GOT3 (cell line): ENCODE measurements around the gene PAOX.
"Not testable (repeated sequence)": the region's sequence is repeated elsewhere in the genome, so short reads cannot be mapped to it uniquely, and the experiment has no call there.

Experiments
- DNase-seq: peaks from one replicate; lab custom pipeline; 2025; ENCODE audit warnings: mixed read lengths; lab: John Stamatoyannopoulos, UW

PAOX gene

DNA sequence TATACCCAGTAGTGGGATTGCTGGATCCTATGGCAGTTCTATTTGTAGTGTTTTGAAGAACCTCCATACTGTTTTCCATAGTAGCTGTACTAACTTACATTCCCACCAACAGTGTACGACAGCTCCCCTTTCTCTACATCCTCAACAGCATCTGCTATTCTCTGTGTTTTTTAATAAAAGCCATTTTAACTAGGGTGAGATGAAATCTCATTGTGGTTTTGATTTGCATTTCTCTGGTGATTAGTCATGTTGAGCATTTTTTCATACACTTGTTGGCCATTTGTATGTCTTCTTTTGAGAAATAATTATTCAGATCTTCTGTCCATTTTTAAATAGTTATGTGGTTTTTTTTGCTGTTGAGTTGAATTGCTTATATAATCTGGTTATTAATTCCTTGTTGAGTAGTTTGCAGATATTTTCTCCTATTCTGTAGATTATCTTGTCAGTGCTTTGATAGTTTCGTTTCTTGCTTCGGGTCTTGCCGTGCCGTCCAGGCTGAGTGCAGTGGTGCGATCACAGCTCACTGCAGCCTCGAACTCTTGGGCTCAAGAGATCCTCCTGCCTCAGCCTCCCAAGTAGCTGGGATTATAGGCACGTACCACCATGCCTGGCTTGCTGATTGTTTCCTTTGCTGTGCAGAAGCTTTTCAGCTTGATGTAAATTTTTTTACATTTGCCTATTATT is 26.9 kb downstream of the PAOX start:
- DNase-seq, result no peak

GRCh38 chr10:133411523-133412380 is 32.7 kb downstream of the PAOX start:
- no peak for DNase-seq

GRCh38 chr10:133412381-133412711 is 33.3 kb downstream of the PAOX start:
- DNase-seq, result no peak

DNA sequence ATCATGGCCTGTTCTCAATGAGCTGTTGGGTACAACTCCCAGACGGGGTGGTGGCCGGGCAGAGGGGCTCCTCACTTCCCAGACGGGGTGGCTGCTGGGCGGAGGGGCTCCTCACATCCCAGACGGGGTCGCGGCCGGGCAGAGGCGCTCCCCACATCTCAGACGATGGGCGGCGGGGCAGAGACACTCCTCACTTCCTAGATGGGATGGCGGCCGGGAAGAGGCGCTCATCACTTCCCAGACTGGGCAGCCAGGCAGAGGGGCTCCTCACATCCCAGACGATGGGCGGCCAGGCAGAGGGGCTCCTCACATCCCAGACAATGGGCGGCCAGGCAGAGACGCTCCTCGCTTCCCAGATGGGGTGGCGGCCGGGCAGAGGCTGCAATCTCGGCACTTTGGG is 35.3 kb downstream of the PAOX start:
- not testable (repeated sequence) for DNase-seq

DNA sequence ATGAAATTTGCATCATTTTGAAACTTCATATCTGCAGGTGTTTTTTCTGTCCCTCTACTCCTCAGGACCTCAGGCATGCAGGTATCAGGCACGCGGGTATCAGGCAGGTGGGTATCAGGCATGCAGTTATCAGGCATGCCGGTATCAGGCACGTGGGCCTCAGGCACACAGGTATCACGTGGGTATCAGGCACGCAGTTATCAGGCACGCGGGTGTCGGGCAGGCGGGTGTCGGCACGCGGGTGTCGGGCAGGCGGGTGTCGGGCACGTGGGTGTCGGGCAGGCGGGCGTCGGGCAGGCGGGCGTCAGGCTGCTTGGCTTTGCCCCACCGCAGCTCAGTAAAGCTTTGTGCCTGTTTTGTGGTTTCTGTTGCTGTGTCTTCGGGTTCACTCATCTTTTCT is 36.7 kb downstream of the PAOX start:
- no peak for DNase-seq

DNA sequence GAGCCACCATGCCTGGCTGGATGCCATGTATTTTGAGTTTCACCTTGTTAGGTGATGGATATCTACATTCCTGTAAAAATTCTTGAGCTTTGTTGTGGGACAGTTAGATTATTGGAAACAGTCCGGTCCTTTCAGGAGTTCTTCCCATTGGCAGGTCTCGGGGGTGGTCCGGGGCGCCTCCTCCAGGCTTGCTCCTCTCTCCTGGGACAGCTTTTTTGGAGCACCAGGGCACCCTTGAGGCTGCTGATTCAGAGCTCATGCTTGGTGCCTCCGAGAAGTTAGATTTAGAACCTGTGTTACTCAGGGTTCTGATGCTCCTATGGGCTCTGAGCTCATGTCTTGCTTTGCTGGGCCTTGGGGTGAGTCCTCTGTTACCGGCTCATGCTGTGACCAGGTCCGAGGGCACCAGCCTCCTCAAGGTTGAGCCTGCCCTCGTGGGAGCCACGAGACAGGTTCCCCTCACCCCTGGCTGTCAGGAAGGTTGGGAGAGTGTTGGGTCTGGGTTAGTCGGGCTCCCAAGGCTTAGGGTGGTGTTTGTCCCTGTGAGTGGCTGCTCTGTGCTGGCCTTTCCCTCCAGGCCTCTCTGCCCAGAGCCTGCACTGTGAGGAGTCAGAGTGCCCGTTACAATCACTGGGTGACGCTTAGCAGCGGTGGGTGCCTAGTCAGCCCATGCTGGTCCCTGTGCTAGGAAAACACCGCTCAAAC is 39.4 kb downstream of the PAOX start:
- DNase-seq, result no peak

DNA sequence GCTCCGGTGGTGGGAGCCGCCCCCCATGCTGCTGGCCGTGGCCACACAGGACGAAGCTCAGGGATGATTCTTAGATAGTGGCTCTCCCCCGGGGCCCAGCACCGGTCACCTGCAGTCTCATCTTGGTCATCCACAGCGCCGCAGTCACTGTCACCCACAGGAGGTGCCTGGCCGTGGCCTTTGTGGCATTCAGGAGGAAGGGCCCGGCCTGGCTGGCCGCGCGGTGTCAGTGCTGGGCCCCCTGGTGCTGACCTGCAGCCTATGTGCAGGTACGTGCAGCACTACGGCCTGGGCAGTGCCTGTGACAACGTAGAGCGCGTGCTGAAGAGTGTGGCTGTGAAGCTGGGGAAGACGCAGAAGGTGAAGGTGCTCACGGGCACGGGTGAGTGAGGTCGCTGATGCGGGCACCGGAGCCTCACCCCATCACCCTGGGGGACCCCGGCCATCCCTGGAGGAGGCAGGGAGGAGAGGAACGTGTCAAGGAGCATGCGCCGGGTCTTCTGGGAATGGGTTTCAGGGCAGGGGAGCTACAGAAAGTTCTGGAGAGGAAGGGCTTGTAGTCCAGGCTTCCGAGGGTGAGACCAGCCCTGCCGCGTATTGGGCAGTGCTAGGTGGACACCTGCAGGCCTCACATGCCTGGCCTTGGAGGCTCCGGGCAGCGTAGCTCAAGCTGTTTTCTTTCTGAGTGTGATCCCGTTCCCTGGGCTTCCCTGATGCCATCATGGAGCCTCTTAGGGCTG is 40.3 kb downstream of the PAOX start:
- DNase-seq, result no peak

DNA sequence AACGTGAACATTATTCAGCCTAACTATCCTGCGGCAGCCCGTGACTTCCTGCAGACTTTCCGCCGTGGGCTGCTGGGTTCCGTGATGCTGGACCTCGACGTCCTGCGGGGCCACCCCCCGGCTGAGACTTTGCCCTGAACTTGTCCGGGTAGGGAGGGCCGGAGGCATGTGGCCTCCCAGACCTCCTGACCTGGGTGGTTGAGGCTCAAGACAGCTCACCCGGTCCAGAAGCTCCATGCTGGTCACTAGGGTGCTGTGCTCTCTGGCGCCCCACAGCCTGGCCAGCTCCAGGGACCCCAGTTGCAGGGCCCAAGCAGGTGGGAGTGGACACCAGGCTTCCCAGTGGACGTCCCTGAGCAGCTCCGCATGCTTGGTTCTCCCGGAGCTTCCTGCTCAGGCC is 41.0 kb downstream of the PAOX start:
- DNase-seq, result no peak

DNA sequence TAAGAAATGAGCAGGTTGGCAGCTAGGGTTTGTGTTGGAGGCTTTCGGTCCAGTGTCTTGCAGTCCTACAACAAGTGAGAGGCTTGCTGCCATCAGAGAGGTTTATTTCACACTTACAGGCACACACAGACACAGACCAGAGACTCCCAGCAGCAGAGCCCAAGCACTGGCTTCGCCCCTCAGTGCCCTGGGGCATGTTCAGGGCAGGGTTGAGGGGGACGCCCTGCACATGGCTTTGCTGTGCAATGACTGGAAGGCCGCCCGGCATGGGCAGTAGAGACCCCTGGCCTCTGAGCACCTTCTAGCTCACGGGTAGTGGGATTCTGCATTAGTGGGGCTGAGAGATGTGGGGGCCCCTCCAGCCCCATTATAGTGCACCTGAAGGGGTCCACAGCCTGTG is 41.5 kb downstream of the PAOX start:
- no peak for DNase-seq

DNA sequence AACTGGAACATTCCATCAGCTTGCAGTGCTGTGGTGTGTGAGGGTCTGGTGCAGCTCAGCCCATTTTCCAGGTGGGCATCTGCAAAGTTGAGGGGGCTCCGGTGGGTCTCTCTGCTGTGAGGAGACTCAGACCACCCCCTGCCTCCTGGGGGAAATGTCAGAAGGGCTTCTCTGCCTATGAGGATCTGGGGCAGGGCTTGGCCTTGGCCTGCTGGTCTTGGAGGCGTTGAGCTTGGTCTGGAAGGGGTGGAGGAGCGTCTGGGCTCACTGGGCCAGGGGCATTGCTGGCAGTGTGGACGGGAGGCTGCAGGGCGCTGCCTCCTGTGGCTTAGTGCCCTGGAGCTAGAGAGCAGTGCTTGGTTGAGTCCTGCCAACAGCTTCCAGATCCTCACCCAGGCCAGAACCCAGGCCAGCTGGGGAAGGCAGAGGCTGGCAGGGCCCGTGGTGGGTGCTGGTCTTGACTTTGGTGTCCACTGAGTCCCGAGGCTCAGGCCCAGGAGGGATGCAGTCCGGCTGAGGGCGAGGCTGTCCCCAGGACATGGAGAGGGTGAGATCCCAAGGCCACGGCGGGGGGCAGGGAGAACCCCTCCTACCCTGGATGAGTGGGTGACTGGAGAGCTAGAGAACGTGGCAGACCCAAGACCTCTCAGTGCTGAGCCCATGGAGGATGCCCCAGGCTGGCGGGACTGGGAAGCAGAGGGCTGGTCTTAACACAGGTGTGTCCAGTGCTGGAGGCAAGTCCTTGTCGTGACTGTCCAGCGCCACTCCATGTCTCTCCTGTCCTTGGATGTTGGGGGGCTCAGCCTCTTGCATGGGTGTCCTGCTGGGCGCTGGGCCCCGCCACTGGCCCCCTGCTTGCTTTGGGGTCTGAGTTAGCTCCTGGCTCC is 42.5 kb downstream of the PAOX start:
- no peak for DNase-seq

DNA sequence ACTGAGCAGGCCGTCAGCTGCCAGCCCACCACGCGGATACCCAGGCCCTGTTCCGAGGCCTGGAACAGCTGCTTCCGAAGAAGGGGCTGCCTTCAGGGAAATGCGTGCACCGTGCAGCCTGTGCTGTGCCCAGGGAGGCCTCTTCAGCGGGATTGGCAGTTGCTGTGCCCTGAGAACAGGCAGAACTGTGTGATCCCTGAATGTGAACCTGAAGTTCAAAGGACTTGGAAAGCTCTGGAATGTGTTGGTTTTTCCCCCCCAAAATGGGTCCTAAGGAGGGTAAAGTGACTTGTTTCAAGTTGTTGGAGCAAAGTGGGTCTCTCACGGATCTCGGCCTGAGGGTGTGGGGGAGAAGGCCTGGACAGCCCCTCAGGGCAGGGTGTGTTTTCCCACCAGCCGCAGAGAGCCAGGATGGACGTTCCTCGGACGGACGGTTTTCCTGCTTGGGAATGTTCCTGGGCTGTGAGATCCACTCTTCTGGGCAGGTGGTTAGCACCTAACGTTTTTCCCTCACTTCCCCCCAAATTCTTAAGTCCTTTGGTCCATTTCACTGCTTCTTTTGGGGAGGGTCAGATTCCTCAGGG is 43.3 kb downstream of the PAOX start:
- no peak for DNase-seq

GRCh38 chr10:133422807-133423771 is 44.0 kb downstream of the PAOX start:
- DNase-seq, result no peak

- DNase-seq, result not testable (repeated sequence)
Measured at GRCh38 chr10:133424102-133424501, 45.0 kb downstream of the PAOX start.

DNA sequence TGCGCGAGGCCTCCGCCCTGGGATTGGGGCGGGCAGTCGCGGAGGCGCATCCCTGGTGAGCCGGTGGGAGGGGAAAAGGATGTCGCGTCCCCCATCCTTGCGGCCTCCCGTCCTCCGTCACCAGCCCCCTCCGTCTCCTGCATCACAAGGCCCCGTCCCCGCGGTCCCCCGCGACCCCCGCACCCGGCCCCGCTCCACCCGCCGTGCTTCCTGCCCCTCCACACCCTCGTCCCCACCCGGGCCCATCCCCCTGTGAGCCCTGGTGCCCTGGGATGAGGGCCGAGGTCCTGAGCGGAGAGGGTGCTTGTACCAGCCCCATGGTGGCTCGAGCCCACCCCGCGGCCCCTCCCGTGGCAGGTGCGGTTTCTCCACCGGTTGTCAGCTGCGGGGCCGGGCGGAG is 45.5 kb downstream of the PAOX start, which contains the start of gene SPRN:
SPRN (minus strand) TSS at position 25 of the 400 bp plus-strand sequence. CDS start 944 bp downstream, outside the sequence.
- not testable (repeated sequence) for DNase-seq

GRCh38 chr10:133429571-133429970 is 50.5 kb downstream of the PAOX start:
- not testable (repeated sequence) for DNase-seq

- DNase-seq, result not testable (repeated sequence)
Measured at GRCh38 chr10:133431888-133432613, 53.0 kb downstream of the PAOX start.

DNA sequence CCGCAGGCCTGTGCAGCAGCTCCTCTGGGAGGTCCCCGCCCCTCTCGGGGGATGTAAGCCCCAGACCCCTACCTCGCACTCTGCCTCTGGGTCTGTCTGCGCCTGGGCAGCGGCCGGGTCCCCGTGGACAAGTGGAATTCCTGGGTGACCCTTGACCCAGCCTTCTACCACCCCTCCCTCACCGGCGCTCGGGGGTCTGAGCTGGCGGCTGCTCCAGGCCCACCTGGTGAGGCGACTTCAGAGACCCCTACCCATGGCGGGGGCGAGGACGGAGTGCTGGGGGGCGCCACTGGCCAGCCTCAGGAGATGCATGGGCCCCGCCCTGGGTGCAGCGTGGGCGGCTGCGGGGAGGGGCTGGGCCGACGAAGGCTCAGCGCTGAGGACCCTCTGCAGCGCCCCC is 53.7 kb downstream of the PAOX start:
- DNase-seq, result not testable (repeated sequence)

DNA sequence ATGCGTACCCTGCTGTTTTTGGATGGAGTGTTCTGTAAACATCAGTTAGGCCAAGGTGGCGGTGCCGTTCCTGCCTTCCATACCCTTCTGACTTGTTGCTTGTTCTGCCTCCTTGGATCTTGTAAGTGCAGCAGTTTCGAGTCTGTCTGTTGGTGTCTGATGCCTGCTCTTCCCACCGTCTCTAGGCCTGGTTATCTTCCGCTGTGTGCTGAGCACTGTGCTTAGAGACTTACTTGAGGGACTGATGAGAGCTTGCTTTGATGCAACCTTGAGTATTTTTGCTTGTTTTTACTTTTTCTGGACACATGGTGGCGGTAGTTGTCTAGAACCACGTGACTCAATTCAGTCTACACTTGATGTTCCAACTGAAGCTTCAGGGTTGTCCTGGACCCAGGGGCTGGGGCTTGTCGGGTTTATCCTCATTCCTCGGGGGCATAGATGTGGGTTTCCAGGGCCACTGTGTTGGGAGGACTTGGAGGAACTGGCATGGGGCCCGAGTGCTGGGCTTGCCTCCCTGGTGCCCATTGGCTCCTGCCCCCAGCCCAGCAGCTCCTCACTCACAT is 59.7 kb downstream of the PAOX start:
- no peak for DNase-seq
